Measurements from ENCODE around the gene PSAPL1.

Gene PSAPL1

GRCh38 chr4:7393601-7394575 lies 40.8 kb downstream of the PSAPL1 start:
- DNase-seq = peak; percentile 10

GRCh38 chr4:7392438-7393421 lies 42.0 kb downstream of the PSAPL1 start:
- DNase-seq = peak; percentile 32

- peak; percentile 22 for DNase-seq
Observed at GRCh38 chr4:7391637-7392437, 42.9 kb downstream of the PSAPL1 start.

DNA sequence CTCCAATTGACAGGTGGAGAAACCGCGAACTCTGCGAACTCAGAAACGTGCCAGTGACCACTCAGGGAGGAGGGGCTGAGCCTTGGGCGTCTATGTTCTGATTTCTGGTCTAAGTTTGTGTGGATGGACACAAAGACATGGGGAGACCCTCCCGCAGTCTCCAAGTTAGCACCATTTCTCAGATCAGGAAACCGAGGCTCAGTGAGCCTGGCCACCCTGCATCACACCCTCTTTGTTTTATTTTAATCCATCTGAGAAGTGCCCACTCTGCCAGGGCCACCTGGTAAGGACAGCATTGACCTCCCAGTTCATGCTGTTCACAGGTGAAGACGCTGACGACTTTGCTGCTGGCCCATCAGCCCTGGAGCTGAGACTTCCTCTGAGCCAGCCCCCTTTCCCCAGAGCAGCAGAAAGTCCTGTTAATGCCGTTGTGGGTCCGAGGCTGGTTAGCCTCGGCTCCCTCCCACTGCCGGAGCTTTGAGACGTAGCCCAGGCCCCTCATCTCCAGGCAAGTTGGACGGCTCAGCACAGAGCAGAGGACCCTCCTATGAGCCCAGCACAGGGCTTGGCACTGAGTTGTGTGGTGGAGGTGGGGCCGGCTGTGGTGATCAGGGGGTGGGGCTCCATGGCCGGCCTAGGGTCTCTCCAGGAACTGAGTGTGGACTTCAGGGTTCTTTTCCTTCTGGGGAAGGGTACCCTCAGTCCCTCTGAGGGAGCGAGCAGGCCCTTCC lies 43.7 kb downstream of the PSAPL1 start:
- DNase-seq = peak; percentile 20

DNA sequence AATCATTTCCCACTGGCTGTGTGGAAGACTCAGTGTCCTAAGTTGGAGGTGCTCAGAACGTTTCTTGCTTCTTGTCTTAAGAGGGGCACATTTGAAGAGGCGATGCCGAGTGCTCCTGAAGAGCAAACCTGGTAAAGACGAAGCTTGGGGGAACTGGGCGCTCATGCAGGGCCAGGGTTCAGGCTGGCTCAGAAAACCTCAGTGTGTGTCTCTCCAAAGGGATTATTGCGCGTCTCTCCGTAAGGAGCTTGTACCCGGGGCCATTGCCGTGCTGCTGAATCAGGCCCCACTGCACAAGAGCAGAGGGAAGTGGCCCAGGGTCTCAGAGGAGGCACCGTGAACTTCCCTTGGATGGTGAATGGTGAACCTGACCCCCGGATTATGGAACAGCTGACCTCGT lies 44.4 kb downstream of the PSAPL1 start:
- DNase-seq = no peak

- DNase-seq = peak; percentile 6
Observed at GRCh38 chr4:7389719-7390118, 45.0 kb downstream of the PSAPL1 start.

DNA sequence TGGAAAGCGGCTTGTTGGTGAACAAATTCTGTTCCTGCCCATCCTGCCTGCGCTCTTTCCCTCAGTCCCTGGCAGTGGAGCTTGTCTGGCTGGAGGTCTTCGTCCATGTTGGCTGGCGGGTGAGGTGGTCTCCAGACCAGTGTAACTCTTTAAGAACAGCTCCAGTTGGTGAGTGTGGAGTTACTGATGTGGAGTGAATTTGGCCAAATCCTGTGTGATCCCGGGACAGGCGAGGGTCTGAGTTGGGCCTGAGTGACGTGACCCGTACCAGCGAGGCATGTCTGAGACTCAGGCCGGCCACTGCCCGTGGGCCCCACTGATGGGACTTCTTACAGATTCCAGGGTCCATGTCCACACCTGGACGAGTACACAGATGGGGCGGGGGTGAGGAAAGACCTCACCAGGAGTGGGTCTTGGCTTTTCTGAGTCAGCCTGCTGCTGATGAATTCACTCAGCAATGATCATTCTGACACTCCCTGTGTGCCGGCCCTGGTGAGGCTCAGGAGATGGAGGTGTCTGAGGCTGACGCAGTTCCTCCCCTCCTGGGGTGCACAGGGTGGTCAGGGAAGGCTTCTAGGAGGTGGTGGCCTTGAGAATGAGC lies 45.5 kb downstream of the PSAPL1 start:
- DNase-seq = peak; percentile 25

GRCh38 chr4:7388627-7389026 lies 46.1 kb downstream of the PSAPL1 start:
- peak; percentile 15 for DNase-seq

- peak; percentile 38 for DNase-seq
Observed at GRCh38 chr4:7387925-7388324, 46.8 kb downstream of the PSAPL1 start.

DNA sequence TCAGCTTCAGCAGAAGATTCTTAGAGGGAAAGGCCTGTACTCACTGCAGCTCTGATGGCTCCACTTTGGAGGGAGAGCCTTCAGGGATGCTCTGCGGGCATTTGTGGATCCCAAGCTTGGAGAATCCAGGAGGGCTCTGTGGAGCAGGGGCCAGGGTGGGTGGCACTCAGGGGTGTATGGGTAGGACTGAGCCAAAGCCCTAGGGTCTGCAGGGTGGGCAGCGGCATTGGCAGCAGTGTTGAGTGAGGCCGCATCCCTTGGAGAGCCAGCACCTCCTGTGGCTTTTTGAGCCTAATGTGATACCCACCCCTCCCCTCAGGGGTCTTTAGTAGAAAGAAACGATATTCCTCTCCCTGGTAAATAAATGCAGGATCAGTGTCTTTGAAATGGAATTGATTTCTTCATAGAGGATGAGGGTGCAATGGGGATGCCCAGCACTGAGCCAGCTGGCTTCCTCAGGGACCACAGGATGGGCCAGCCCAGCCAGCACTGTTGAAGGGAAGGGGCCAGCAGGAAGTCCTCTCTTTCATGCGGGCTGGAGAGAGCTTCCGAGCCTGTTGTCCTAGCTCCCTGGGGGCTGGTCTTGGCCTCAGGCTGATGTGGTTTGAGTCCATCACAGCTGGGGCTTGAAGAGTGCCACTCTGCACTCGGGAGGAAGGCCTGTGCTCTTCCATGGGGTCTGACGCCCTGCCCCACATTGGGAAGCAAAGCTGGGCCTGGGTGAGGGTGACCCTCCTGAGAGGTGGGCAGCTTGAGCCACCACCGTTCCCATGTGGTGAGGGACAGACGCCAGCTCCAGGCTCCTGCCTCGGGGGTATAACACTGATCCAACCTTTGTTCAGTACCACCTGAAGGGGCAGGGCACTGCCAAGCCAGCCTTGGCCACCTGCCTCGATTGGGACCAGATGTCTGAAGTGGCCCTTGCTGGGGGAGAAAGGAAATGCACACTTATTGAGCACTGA lies 49.5 kb downstream of the PSAPL1 start:
- no peak for DNase-seq

- peak; percentile 25 for DNase-seq
Observed at GRCh38 chr4:7384003-7384928, 50.5 kb downstream of the PSAPL1 start.

GRCh38 chr4:7383266-7383665 lies 51.5 kb downstream of the PSAPL1 start:
- peak; percentile 22 for DNase-seq

GRCh38 chr4:7382634-7383014 lies 52.1 kb downstream of the PSAPL1 start:
- no peak for DNase-seq

DNA sequence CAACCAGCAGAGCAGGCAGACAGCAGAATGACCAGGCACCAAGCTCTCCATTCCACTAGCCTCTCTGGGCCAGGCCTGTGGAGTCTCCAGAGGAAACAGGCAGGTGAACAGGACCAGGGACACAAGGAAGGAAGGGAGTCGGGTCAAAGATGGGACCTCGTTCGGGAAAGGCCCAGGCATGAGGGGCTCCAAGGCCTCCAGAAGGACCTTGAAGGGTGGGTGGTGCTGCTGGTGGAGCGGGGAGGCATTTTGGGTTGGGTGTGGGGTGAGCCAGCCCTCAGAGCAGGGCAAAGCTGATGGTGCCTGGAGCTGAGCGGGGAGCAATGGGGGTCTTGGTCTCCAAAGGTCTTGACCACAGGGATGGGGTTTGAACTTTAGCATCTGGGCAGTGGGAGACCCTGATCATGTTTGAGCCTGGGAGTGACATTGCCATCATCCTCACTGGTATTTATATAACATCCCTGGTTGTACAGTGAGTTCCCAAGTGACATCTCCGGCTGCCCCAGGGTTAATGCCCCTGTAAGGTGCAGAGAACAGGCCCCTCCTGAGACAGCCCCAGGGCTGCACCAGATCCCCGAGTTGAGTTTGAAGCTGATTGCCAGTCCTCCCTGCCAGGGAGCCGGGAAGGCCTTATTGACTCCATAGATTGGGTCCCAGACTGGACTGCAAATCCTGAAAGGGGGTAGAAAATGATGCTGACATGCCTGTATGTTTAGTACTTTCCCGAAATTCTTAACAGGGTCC lies 52.7 kb downstream of the PSAPL1 start:
- DNase-seq = peak; percentile 30

- DNase-seq = no peak
Observed at GRCh38 chr4:7381221-7381889, 53.4 kb downstream of the PSAPL1 start.

Measured in activated CD8-positive, alpha-beta memory T cell treated with anti-CD3 and anti-CD28 coated beads, Interleukin-2, amount 50 U/mL, for 48 hours (primary cell).